Measurements from ENCODE around the gene GHRL. TPM values are rescaled to one million over a fixed set of nuclear protein-coding genes. Genes with fewer than 3 reads are reported as not detected.
"Not testable (repeated sequence)": the region's sequence is repeated elsewhere in the genome, so short reads cannot be mapped to it uniquely, and the experiment has no call there.

Gene GHRL
- total and polyA plus RNA-seq, 8 donors: 5.1 to 22.0 (median 6.7) TPM

- Histone ChIP-seq H3K9me3 (no peaks in the 10 kb centered on the region), H3K27me3 (no peaks in the 10 kb centered on the region), H3K4me3 (no peak overlapping the region), H3K27ac (no peak overlapping the region), H3K4me1 (peaks cover 12 to 20% (median 16%) of the 10 kb centered on the region in 3 donors), H3K36me3 (peaks cover 0 to 30% (median 2%) of the 10 kb centered on the region in 3 donors)
- 88 to 95% methylated on average over 1 of the region's 1 CpG for WGBS, 2 donors
- TF ChIP-seq CTCF (IDR thresholded peaks at IDR 0.05): no peak
- intact Hi-C loops (cut with DNase I): no loop called here
- FAIRE-seq: no peak
- ATAC-seq: no peak
- DNase-seq: no peak
Observed at GRCh38 chr3:10278501-10278900, 14.2 kb downstream of the GHRL start.

GRCh38 chr3:10277115-10277625, 15.6 kb downstream of the GHRL start:
- H3K27me3 ChIP-seq: no peaks in the 10 kb centered on the region
- H3K4me3 ChIP-seq: no peak overlapping the region
- intact Hi-C loops (cut with DNase I): no loop called here
- peaks cover 12 to 24% (median 22%) of the 10 kb centered on the region in 3 donors for H3K4me1 ChIP-seq
- no peak overlapping the region for H3K27ac ChIP-seq
- no peaks in the 10 kb centered on the region for H3K9me3 ChIP-seq
- peaks cover 0 to 31% (median 2%) of the 10 kb centered on the region in 3 donors for H3K36me3 ChIP-seq
- WGBS, 2 donors: 70 to 78% methylated on average over 3 of the region's 3 CpGs
- FAIRE-seq: no peak
- DNase-seq: no peak
- ATAC-seq: no peak
- TF ChIP-seq CTCF (IDR thresholded peaks at IDR 0.05): no peak

- Histone ChIP-seq H3K36me3 (peaks cover 0 to 36% (median 2%) of the 10 kb centered on the region in 3 donors), H3K4me1 (peaks cover 12 to 24% (median 22%) of the 10 kb centered on the region in 3 donors), H3K27ac (peak overlapping the region in 3 of 4 donors; percentile 43 to 69 (median 56)), H3K4me3 (no peak overlapping the region), H3K9me3 (no peaks in the 10 kb centered on the region), H3K27me3 (no peaks in the 10 kb centered on the region)
- TF ChIP-seq CTCF (IDR thresholded peaks at IDR 0.05): no peak
- ATAC-seq: peak; percentile 80 to 87 (median 81)
- no peak for DNase-seq
- no peak for FAIRE-seq
- 26 to 37% methylated on average over 1 of the region's 1 CpG for WGBS, 2 donors
- intact Hi-C loops (cut with DNase I): no loop called here
Observed at GRCh38 chr3:10274601-10275000, 18.1 kb downstream of the GHRL start.

GRCh38 chr3:10273702-10274305, 18.9 kb downstream of the GHRL start:
- Histone ChIP-seq H3K4me3 (no peak overlapping the region), H3K36me3 (peaks cover 0 to 30% (median 2%) of the 10 kb centered on the region in 3 donors), H3K27ac (peak overlapping the region; percentile 13 to 69 (median 48)), H3K4me1 (peaks cover 12 to 24% (median 22%) of the 10 kb centered on the region in 3 donors), H3K9me3 (no peaks in the 10 kb centered on the region), H3K27me3 (no peaks in the 10 kb centered on the region)
- peak; percentile 35 to 67 (median 44) for ATAC-seq
- DNase-seq: no peak
- intact Hi-C loops (cut with DNase I): no loop called here
- 3 to 7% methylated on average over 1 of the region's 1 CpG for WGBS, 2 donors
- no peak for FAIRE-seq
- TF ChIP-seq CTCF (IDR thresholded peaks at IDR 0.05): no peak

- Histone ChIP-seq H3K27ac (no peak overlapping the region), H3K36me3 (peaks cover 0 to 22% (median 0%) of the 10 kb centered on the region in 3 donors), H3K27me3 (no peaks in the 10 kb centered on the region), H3K9me3 (no peaks in the 10 kb centered on the region), H3K4me3 (no peak overlapping the region), H3K4me1 (peaks cover 12 to 24% (median 22%) of the 10 kb centered on the region in 3 donors)
- no peak for FAIRE-seq
- intact Hi-C loops (cut with DNase I): no loop called here
- 90 to 94% methylated on average over 2 of the region's 2 CpGs for WGBS, 2 donors
- no peak for ATAC-seq
- DNase-seq: no peak
- TF ChIP-seq CTCF (IDR thresholded peaks at IDR 0.05): no peak
Observed at GRCh38 chr3:10272977-10273376, 19.8 kb downstream of the GHRL start.

GRCh38 chr3:10272476-10272875, 20.3 kb downstream of the GHRL start:
- intact Hi-C loops (cut with DNase I); H3K27me3 ChIP-seq; DNase-seq; ATAC-seq; H3K9me3 ChIP-seq; H3K27ac ChIP-seq; H3K4me3 ChIP-seq; FAIRE-seq: not testable (repeated sequence)
- H3K4me1 ChIP-seq: peaks cover 12 to 26% (median 24%) of the 10 kb centered on the region in 3 donors
- peaks cover 0 to 19% (median 0%) of the 10 kb centered on the region in 3 donors for H3K36me3 ChIP-seq
- WGBS, 2 donors: 96 to 97% methylated on average over 11 of the region's 11 CpGs
